ENCODE results near the gene ZNF735.
"Not testable (repeated sequence)": the region's sequence is repeated elsewhere in the genome, so short reads cannot be mapped to it uniquely, and the experiment has no call there.

The ZNF735 gene

GRCh38 chr7:64206903-64207302 lies at the start of gene ZNF735:
TSS of gene ZNF735 (plus strand) at chr7:64207203. CDS start at chr7:64207203, 0 bp downstream.
- DNase-seq = no peak

GRCh38 chr7:64170974-64171373 lies 36.0 kb upstream of the ZNF735 start:
- not testable (repeated sequence) for DNase-seq

- no peak for DNase-seq
These were observed 32.7 kb upstream of the ZNF735 start for GRCh38 chr7:64174328-64174727.

- DNase-seq = no peak
These were observed 32.1 kb upstream of the ZNF735 start for GRCh38 chr7:64174941-64175340.

GRCh38 chr7:64180989-64181388 lies 26.0 kb upstream of the ZNF735 start:
- DNase-seq = no peak

- no peak for DNase-seq
These were observed 25.4 kb upstream of the ZNF735 start for GRCh38 chr7:64181586-64181985.

GRCh38 chr7:64182036-64182790 lies 24.8 kb upstream of the ZNF735 start:
- DNase-seq = no peak

GRCh38 chr7:64183126-64183742 lies 23.8 kb upstream of the ZNF735 start:
- DNase-seq = no peak

GRCh38 chr7:64183827-64184372 lies 23.1 kb upstream of the ZNF735 start:
- no peak for DNase-seq

- no peak for DNase-seq
These were observed 22.6 kb upstream of the ZNF735 start for GRCh38 chr7:64184376-64184775.

- DNase-seq = no peak
These were observed 19.6 kb upstream of the ZNF735 start for GRCh38 chr7:64187408-64187807.

GRCh38 chr7:64192148-64192704 lies 14.8 kb upstream of the ZNF735 start:
- no peak for DNase-seq

- DNase-seq = no peak
These were observed 14.2 kb upstream of the ZNF735 start for GRCh38 chr7:64192775-64193174.

- not testable (repeated sequence) for DNase-seq
These were observed 12.8 kb downstream of the ZNF735 start for GRCh38 chr7:64219710-64220298.

- DNase-seq = no peak
These were observed 16.4 kb downstream of the ZNF735 start for GRCh38 chr7:64223366-64223765.

GRCh38 chr7:64228174-64228573 lies 21.2 kb downstream of the ZNF735 start, which contains the start of gene ZNF679:
TSS of gene ZNF679 (plus strand) at chr7:64228474. CDS start at chr7:64249118, 20,644 bp downstream.
- DNase-seq = not testable (repeated sequence)

GRCh38 chr7:64266341-64266919 lies 59.4 kb downstream of the ZNF735 start:
- no peak for DNase-seq
